Measurements from ENCODE around the gene LYPD6B. TPM values are rescaled to one million over a fixed set of nuclear protein-coding genes. Genes with fewer than 3 reads are reported as not detected.

LYPD6B gene
- total RNA-seq, 1 experiment from 2014 or later = 2.0 TPM

DNA sequence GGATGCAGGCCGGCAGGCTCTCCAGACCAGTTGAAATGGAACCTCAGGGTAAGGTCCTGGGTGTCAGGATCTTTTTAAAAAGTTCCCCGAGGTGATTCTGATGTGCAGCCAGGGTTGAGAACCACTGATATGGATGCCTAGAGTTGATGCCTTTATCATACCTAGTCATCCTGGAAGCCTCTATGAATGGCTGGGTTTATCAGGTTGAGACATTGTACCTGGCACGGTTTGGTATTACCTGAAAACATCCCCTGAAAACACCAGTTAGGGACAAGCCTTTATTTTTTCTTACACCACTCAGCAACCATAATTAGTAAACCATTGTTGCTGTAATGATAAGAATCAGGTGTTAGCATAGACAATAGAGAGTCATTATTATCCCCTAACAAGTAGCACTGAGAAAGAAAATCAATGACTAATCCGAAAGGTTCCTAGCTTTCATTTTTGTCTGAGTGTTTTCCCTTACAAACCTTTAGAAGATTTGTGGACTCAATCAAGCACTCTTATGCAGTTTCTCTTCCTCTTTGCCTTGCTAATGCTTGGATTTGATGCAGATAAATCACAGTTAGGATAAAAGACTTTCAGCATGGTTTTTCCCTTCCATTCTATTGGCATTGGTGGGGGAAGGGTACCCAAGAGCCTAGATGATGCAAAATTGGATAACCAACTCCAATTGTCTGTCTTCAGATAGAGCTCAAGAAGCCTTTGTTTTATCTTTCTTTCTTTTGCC is 175.4 kb downstream of the LYPD6B start:
- no peak overlapping the region for H3K4ac ChIP-seq (ENCODE audit: low read depth, low read length)
- no peak overlapping the region for H2BK15ac ChIP-seq (ENCODE audit: low read depth, low read length)
- H4K5ac ChIP-seq (ENCODE audit: insufficient read length, low read depth, low read length) = no peak overlapping the region
- Mint-ChIP-seq H3K9me3 (peaks cover 0 to 3% of the 10 kb centered on the region in 2 experiments; a peak in 1 of 5 replicates), H3K4me1 (peaks cover 24 to 30% of the 10 kb centered on the region in 2 experiments), H3K36me3 (ENCODE audit: insufficient read depth in 1 of 3, low read depth in 3 of 3) (peaks cover 0 to 7% (median 2%) of the 10 kb centered on the region in 3 experiments; a peak in 4 of 7 replicates), H3K27ac (no peak overlapping the region), H3K4me3 (no peak overlapping the region), H3K27me3 (ENCODE audit: low read depth) (no peaks in the 10 kb centered on the region)
- H3K79me2 ChIP-seq (ENCODE audit: insufficient read depth, low read length) = no peaks in the 10 kb centered on the region
- no peak for DNase-seq
- H3K23ac ChIP-seq (ENCODE audit: insufficient read length, low read depth, low read length) = no peak overlapping the region
- no peaks in the 10 kb centered on the region for H3K9me3 ChIP-seq (ENCODE audit: control insufficient read depth, low read depth, low read length)
- no peak overlapping the region for H2BK5ac ChIP-seq (ENCODE audit: insufficient read length, low read length)
- TF ChIP-seq, protein P1, sequence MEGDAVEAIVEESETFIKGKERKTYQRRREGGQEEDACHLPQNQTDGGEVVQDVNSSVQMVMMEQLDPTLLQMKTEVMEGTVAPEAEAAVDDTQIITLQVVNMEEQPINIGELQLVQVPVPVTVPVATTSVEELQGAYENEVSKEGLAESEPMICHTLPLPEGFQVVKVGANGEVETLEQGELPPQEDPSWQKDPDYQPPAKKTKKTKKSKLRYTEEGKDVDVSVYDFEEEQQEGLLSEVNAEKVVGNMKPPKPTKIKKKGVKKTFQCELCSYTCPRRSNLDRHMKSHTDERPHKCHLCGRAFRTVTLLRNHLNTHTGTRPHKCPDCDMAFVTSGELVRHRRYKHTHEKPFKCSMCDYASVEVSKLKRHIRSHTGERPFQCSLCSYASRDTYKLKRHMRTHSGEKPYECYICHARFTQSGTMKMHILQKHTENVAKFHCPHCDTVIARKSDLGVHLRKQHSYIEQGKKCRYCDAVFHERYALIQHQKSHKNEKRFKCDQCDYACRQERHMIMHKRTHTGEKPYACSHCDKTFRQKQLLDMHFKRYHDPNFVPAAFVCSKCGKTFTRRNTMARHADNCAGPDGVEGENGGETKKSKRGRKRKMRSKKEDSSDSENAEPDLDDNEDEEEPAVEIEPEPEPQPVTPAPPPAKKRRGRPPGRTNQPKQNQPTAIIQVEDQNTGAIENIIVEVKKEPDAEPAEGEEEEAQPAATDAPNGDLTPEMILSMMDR (conservative IDR thresholded peaks at IDR 0.05) = no peak
- H4K91ac ChIP-seq (ENCODE audit: insufficient read length, low read depth, low read length) = no peak overlapping the region
- H3K56ac ChIP-seq (ENCODE audit: insufficient read length, low read depth, low read length) = no peak overlapping the region
- H3K27me3 ChIP-seq (ENCODE audit: insufficient read depth, low read length) = no peaks in the 10 kb centered on the region
- no peak overlapping the region for H4K8ac ChIP-seq (replicated peaks; ENCODE audit: insufficient read length, low read depth, low read length)
- no peak overlapping the region for H2BK120ac ChIP-seq (ENCODE audit: low read depth, low read length, poor library complexity, severe bottlenecking)
- no peaks in the 10 kb centered on the region for H3K4me1 ChIP-seq (ENCODE audit: insufficient read depth, low read length)
- H2AK5ac ChIP-seq (ENCODE audit: insufficient read length, low read length) = no peak overlapping the region
- no peak overlapping the region for H2AFZ ChIP-seq (ENCODE audit: low read length)
- no peak overlapping the region for H3K18ac ChIP-seq (ENCODE audit: insufficient read length, low read depth, low read length)
- no CpG with 5 or more reads among the region's 4 CpGs for WGBS (ENCODE audit: extremely low coverage, insufficient read length, low lambda C conversion rate)
- no peaks in the 10 kb centered on the region for H3K23me2 ChIP-seq (ENCODE audit: insufficient read length, low read depth, low read length, poor library complexity, severe bottlenecking)
- no peak overlapping the region for H3K4me2 ChIP-seq (ENCODE audit: insufficient read depth, insufficient read length, low read length)
- no peaks in the 10 kb centered on the region for H4K20me1 ChIP-seq (ENCODE audit: control insufficient read depth, insufficient read depth, insufficient read length)
- no peak overlapping the region for H3K27ac ChIP-seq (ENCODE audit: insufficient read length, low read depth, low read length)
- no peaks in the 10 kb centered on the region for H3K79me1 ChIP-seq (ENCODE audit: insufficient read depth, low read depth, low read length, poor library complexity, severe bottlenecking)
- H2BK20ac ChIP-seq (ENCODE audit: low read depth, low read length, poor library complexity, severe bottlenecking) = no peak overlapping the region
- H3K14ac ChIP-seq (ENCODE audit: insufficient read depth, low read length) = no peak overlapping the region
- H2BK12ac ChIP-seq (ENCODE audit: insufficient read length, low read depth, low read length) = no peak overlapping the region
- no peak overlapping the region for H3K9ac ChIP-seq (ENCODE audit: extremely low read depth, insufficient read length, low read length)
- H3T11ph ChIP-seq (ENCODE audit: low read length) = no peak overlapping the region

All from H9 (cell line).